ENCODE data around the gene BRI3. TPM values are rescaled to one million over a fixed set of nuclear protein-coding genes. Genes with fewer than 3 reads are reported as not detected.

BRI3 gene
- total and polyA plus RNA-seq, 2 of the 8 experiments (the other 6 are each of a cell fraction or from before 2014, with no cell fraction given), result 77.5 to 93.4 TPM

DNA sequence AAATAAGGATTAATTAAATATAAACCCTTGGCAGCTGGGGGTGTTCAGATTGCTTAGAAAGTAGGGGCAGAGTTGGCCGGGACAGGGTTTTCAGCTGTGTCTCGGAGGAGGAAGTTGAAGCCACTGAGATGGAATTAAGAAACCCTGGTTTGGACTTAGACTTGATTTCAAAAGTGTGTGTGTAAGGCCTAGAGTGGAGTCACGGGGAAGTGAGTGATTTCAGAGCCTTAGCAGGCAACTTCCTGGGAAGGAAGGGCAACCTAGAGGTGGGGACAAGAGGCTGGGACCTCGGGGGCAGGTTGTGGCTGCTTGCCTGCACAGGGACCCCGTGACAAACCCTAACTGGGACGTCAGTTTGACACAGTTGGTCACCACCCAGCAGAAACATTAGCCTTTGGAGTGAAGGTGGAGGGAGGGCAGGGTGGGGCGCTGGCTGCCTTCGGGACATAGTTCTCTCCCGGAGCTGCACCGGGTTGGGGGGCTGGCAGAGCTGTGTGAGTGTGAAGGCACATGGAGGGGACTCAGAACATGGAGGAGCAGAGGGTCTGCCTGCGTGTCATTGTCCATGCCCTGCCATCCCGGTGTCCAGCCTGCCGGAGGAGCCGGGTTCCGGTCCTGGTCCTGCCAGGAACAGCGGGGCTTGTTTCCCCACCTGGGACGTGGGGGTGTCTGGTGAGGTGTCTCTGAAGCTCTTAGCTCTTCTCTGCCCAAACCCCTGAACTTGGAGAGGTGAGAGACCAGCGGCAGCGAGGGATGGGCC is 1.8 kb downstream of the BRI3 start:
- H3K4ac ChIP-seq (replicated peaks; ENCODE audit: insufficient read length, low read depth, low read length), result no peak overlapping the region
- no peak overlapping the region for H4K5ac ChIP-seq (ENCODE audit: insufficient read length, low read depth, low read length)
- peak overlapping the region in 3 of 4 experiments; percentile 50 to 89 (median 67); a peak in 3 of 8 replicates for H3K4me3 ChIP-seq (ENCODE audit: extremely low read depth in 1 of 4, insufficient read depth in 2 of 4, low read depth in 3 of 4, low read length in 4 of 4)
- WGBS, 2 experiments (ENCODE audit: extremely low coverage in 1 of 2, insufficient coverage in 1 of 2, insufficient read length in 1 of 2, insufficient replicate concordance in 2 of 2, low coverage in 1 of 2, low lambda C conversion rate in 2 of 2, missing lambda C conversion rate in 1 of 2), result 97% methylated on average over 14 of the region's 19 CpGs; no CpG with 5 or more reads in 1 of the 2 experiments
- H2AFZ ChIP-seq (ENCODE audit: low read length), result no peak overlapping the region
- no peaks in the 10 kb centered on the region for H3K9me3 ChIP-seq (ENCODE audit: insufficient read depth in 2 of 2, low read depth in 1 of 2, low read length in 1 of 2)
- H3K18ac ChIP-seq (ENCODE audit: extremely low read depth, low read length), result no peak overlapping the region
- peaks cover 7 to 46% of the 10 kb centered on the region in 2 experiments for H3K79me2 ChIP-seq (ENCODE audit: control insufficient read depth in 1 of 2, insufficient read depth in 2 of 2, low read length in 2 of 2)
- peak overlapping the region; percentile 41 to 85 for H3K4me2 ChIP-seq (ENCODE audit: insufficient read depth in 1 of 2, low read depth in 2 of 2, low read length in 2 of 2)
- FAIRE-seq (no peak), DNase-seq (ENCODE audit: low read depth in 1 of 2, low spot score in 2 of 2) (no peak)
- peaks cover 11% of the 10 kb centered on the region for H3K79me1 ChIP-seq (ENCODE audit: low read depth, low read length)
- POLR2A ChIA-PET (ENCODE audit: partially characterized antibody), result interaction anchor here (1.5 to 2.0 kb wide), 3 partner anchors 9 to 19 kb away, joined by 4 to 7 read pairs (median 5); no protein-coding TSS in a partner anchor
- no peak overlapping the region for H2BK5ac ChIP-seq (ENCODE audit: low read depth, low read length)
- no peak overlapping the region for H2BK12ac ChIP-seq (ENCODE audit: low read depth, low read length)
- CTCF ChIA-PET (ENCODE audit: partially characterized antibody), result interaction anchor here (0.6 to 2.8 kb wide), 3 partner anchors 10 to 117 kb away, joined by 3 to 14 read pairs (median 6); no protein-coding TSS in a partner anchor
- TF ChIP-seq FOSL1 (IDR thresholded peaks at IDR 0.05; ENCODE audit: insufficient read depth, low read depth, low read length), result no peak
- H3K14ac ChIP-seq (ENCODE audit: insufficient read length), result no peak overlapping the region
- H2BK15ac ChIP-seq (ENCODE audit: low read length), result no peak overlapping the region
- no peak overlapping the region for H4K91ac ChIP-seq (replicated peaks; ENCODE audit: insufficient read length, low read length)
- no peak overlapping the region for H2AK5ac ChIP-seq (ENCODE audit: low read depth, low read length)
- H4K20me1 ChIP-seq (replicated peaks in 1 of 2; ENCODE audit: control insufficient read depth in 1 of 2, insufficient read depth in 2 of 2, low read length in 2 of 2), result peaks cover 34 to 36% of the 10 kb centered on the region in 2 experiments
- no peak overlapping the region for H3K56ac ChIP-seq (replicated peaks; ENCODE audit: insufficient read length, low read depth, low read length)
- H2BK120ac ChIP-seq (replicated peaks; ENCODE audit: low read depth, low read length), result no peak overlapping the region
- H3K23me2 ChIP-seq (ENCODE audit: low read depth, low read length), result peaks cover 5% of the 10 kb centered on the region; the same call in 1 of the 2 replicates
- H3K23ac ChIP-seq (ENCODE audit: insufficient read length), result no peak overlapping the region
- no peak overlapping the region for H2BK20ac ChIP-seq (ENCODE audit: low read length)
- H3K36me3 ChIP-seq (ENCODE audit: control insufficient read depth in 2 of 4, insufficient read depth in 4 of 4, low read length in 3 of 4), result no peaks in the 10 kb centered on the region; a peak in 1 of 8 replicates
- no peak overlapping the region for H4K8ac ChIP-seq (ENCODE audit: extremely low read depth, insufficient read depth, low read length)
- H3K27ac ChIP-seq (ENCODE audit: low read depth, low read length), result no peak overlapping the region
- peaks cover 7 to 26% (median 18%) of the 10 kb centered on the region in 4 experiments for H3K4me1 ChIP-seq (replicated peaks in 1 of 4; ENCODE audit: control insufficient read depth in 3 of 4, insufficient read depth in 4 of 4, low read length in 3 of 4)
- no peak overlapping the region for H3K9ac ChIP-seq (replicated peaks in 1 of 4; ENCODE audit: extremely low read depth in 1 of 4, low read depth in 3 of 4, low read length in 3 of 4)
- H3K27me3 ChIP-seq (replicated peaks in 1 of 4; ENCODE audit: control insufficient read depth in 3 of 4, extremely low read depth in 1 of 4, insufficient read depth in 3 of 4, low read length in 3 of 4), result no peaks in the 10 kb centered on the region
